SIG-M5 treated with dmso at 0.1 percent for 504 hours (cell line): Measurements from ENCODE around the gene UBE2I.
A peak's percentile ranks its signal among the peaks of the same experiment; 100 is the strongest.

ENCODE experiments used
- DNase-seq: peaks from one replicate; lab custom pipeline; 2025; ENCODE audit not compliant: unreplicated experiment; lab: John Stamatoyannopoulos, UW

The UBE2I gene

DNA sequence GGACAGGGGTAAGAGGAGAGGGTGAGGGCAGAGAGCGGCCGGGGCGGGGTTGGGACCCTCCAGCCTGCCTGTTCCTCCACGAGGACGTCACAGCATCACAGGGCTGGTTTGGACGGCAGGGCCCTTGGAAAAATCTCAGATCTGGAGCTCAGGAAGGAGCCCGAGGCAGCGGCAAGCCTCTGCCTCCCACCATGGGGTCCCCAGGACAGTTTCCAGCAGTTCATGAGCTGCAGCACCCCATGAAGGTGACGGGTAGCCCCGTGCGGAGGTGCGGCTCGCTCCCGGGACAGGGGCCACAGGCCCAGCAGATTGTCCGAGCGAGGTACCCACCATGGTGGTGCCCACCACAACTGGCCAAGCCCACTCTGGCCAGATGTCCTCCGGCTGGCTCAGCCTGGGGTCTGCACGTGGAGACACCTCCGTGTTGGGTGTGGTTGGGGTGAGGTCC, 32.3 kb upstream of the UBE2I start:
- no peak for DNase-seq

DNA sequence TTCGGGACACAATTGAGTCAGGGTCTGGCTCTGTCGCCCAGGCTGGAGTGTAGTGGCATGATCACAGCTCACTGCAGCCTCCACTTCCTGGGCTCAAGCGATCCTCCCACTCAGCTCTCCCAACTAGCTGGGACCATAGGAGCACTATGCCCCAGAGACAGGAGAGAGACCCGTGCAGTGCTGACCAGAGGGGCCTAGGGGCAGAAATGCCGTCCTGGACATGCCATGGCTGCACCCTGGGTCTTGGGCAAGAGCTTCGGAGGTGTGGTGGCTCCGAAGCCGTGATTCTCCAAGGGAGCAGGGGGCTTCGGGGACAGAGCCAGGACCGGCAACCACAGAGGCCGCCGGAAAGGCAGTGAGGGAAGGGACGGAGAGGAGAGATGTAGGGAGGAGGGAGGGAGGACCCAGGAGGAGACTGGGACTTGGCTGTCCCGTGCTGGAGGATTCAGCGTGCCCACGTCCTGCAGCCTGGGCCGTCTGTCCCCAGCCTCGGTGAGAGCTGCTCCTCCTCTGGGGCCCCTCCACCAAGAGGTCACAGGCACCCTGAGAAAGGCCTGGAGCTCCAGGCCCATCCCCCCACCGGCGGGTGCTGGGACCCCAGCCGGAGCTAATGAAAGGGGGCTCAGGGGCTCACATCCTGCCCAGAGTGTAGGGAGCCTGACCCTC, 31.7 kb upstream of the UBE2I start:
- DNase-seq = no peak

DNA sequence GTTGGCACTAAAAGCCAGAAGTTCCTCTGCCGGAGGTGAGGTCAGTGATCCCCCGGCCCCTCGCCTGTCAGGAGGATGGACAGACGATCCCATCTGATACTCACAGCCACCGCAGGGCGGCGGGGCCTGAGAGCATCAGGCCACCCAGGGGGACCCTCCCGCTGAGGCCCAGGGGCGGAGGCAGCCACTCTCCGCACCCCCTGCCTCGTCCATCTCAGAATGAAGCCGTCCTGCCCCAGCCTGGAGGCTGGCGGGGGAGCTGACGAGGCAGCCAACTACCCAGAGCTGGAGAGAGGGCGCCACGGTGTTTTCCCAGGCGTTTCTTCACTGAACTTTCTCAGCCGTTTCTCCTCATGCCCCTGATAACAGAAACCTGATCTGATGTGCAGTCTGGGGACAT, 31.0 kb upstream of the UBE2I start:
- no peak for DNase-seq

DNA sequence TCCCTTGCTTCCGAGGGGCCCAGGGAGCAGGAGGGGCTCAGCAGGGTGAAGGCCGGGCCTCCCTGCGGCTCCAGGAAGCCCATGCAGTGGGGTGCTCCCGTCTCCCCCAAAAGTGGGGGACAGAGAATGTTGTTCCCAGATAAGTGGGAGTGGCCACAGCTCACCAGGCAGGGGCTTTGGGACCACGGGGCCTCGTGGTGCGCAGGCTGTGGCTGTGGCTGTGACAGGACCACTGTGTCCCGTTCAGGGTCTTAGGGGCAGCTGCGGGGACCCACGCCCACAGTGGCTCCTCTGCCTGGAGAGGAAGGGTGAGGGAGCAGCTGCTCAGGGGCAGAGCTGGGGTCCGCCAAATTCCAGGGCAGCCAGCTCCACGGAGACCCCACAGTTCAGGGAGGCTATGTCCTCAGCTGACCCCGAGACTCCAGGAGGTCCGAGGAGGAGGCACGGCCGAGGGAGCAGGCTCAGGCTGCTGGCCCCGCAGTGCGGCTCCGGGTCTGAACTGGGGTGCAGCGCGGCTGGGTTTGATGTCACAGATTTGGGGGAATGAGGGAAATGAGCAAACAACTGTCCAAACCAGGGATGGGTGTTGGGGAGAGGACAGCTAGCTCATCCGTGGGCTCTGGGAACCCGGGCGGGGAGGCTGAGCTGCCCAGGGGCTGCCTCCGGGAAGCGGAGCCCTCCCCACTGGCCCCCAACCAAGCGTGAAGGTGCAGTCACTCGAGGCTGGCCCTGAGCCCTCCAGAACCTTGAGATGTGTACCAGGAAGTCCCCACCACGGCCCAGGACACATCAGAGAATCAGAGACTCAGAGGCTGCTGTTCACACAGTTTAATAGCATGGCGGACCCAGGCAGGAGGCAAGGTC, 30.1 kb upstream of the UBE2I start:
- DNase-seq = no peak

DNA sequence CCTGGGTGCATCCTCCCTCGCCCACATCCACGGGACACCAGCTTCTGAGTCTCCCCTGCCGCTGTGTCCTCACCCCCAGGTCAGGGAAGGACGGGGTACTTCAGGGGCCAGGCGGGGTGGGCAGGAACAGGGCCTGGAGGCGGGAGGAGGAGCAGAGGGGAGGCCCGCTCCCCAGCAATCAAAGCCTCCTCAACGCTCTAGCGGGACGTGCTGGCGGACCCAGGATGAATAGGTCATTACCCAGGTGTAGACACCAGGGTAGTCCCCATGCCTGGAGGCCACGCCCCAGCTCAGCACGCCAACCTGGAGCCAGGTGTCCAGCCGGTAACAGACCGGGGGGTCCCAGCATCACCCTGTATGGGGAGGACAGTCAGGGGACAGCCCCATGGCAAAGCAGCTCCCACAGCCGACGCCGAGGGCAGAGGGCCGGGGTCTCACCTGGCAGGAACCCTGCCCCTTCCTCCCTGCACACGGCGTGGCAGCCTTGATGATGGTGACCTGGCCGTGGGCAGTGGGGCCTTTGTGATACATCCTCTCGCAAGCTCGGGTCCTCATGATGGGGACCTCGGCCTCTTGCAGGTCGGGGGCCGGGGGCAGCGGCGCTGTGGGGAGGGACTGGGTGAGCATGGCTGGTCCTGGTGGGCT, 29.4 kb upstream of the UBE2I start:
- no peak for DNase-seq

DNA sequence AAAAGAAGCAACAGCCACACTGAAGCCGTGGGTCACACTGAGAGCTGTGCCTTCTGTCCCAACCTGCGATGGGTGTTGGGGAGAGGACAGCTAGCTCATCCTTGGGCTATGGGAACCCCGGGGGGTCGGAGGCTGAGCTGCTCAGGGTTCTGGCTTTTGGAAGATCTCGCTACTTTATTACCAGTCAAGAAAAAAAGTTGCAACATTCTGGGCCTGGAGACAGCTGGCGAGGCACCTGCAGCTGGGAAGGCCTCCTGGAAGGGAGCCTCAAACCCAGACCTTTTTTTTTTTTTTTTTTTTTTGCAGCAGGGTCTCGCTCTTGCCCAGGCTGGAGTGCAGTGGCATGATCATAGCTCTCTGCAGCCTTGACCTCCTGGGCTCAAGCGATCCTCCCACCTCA, 28.7 kb upstream of the UBE2I start:
- no peak for DNase-seq

DNA sequence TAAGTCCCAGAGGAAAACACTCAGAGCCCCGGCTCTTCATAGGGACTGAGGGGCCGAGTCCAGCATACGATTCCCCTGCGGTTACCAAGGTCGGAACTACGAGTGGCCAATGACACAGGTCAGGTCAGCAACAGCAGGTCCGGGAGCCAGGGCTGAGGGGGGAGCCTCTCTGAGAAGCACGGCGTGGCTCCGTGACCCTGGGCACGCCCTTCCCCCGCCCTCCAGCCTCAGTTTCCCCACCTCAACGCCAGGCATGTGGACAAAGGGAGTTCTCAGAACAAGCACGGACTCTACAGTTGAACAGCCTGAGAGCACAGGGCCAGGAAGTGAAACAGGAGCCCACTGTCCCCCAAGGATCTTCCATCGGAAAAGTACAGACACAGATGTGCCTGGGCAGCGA, 27.9 kb upstream of the UBE2I start:
- DNase-seq = no peak

DNA sequence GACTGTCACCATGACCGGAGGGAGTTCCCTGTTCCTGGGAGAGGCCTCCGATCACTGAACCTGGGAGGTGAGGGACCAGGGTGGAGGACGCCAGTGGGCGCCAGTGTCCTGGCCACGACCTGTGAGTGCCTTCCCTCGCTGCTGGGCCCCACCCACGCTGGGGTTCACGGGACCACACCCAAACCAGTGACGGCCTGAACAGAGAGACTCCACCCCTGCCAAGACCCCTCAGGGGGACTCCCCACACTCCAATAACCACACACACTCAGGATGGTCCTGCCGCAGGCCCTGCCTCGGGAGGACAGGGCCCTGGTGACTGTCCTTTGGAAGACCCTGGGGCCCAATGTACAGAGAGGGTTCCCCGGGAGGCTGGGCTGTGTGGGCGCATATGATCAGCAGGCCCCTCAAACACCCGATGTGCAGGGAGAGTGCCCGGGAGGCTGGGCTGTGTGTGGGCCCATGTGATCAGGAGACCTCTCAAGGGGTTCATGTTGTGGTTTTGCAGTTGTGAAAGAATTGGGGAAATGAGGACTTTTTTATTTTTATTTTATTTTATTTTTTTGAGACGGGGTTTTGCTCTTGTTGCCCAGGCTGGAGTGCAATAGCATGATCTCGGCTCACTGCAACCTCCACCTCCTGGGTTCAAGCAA, 27.0 kb upstream of the UBE2I start:
- no peak for DNase-seq

DNA sequence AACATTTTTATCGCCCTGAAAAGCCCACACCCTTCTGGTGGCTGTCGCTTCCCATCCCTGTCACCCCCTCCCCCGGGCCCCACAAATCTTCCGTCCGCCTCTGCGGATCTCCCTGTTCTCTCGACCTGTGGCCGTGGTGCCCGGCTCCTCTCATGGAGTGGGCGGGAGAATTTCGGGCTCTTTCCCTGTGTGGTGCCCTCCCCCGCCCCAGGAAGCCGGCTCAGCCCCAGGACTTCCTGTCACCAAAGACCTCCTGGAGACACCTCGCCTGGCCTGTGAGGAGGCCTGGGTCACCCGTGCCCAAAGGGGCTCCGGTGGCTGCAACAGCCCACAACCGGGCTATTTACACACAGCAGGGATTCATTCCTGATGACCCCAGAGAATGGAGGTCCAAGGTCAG, 26.1 kb upstream of the UBE2I start:
- no peak for DNase-seq

DNA sequence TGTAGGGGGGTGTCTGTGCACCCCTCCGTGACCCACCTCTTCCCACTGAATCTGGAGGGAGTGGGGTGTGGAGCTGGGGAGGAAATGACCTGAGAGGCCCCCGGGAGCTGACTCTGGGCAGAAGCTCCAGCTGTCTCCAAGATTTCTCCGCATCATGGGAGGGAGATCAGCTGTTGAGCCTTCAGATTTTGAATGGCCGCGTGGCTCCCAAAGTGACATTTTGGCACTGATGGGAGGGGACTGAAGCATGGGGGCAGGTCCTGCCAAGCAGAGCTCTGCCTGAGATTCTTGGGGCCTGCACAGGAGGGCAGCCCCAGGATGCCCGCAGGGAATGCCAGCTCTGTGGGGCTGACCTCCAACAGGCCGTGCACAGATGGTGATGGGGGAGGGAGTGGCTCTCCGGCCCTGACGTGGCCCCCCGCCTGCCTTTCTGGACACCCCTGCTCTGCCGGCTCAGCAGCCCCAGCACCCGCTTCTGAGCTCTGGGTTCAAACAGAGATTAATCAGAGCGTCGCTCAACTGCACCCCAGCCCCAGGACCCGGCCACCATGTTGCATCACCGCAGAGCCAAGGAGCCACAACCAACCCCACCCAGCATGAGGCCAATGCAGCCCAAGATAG, 25.3 kb upstream of the UBE2I start:
- DNase-seq = no peak

DNA sequence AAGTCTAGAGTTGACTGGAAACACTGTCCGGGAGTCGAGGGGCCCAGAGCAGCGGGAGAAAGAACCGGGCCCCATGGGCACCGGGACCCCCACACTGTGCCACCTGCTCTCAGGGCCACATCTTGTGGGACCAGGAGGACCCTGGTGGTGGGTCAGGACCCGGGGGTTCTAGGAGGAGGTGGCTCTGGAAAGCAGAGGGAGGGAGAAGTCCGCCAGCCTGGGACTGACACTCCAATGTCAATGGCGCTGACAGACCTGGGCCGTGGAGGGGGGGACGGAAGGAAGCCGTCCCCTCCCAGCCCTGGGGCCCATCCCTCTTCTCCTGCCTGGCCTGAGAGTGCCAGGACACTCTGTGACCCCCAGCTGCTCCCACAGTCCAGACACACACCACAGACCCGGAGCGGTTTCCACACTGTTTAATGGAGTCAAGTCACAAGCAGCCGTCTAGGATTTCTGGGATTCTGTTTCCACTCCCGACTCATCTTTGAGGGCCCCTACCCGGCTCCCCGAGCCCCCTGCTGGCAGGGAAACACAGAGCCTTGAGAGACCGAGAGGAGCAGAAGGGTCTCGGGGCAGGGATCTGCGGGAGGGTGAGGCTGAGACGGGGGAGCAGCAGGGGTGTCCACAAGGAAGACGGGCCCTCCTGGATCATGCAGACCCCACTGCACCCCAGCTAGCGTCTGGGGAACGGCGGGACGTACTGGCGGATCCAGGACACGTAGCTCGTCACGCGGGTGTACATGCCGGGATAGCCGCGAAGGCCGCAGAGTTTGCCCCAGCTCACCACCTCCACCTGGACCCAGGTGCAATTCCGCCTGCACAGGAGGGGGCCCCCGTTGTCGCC, 23.5 kb upstream of the UBE2I start:
- no peak for DNase-seq

DNA sequence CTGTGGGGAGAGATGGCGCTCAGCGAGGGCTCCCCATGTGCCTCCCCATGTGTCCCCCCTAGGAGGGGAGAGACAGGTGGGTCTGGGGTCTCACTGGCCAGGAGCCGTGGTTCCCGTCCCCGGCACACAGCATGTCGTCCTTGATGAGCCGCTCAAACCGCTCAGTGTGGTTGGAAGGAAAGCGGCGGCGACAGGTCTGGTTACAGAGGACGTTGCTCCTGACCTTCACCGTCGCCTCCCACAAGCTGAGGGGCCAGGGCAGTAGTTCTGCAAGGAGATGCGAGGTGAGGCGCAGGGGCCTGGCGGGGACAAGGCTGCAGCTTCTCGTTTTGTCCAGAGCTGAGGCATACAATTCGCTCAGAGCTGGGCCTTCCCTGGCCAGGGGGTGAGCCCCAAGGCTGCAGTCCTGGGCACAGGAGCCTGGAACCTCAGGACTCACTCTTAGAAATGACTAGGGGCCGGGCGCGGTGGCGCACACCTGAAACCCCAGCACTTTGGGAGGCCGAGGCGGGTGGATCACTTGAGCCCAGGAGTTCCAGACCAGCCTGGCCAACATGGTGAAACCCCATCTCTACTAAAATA, 22.8 kb upstream of the UBE2I start:
- no peak for DNase-seq

DNA sequence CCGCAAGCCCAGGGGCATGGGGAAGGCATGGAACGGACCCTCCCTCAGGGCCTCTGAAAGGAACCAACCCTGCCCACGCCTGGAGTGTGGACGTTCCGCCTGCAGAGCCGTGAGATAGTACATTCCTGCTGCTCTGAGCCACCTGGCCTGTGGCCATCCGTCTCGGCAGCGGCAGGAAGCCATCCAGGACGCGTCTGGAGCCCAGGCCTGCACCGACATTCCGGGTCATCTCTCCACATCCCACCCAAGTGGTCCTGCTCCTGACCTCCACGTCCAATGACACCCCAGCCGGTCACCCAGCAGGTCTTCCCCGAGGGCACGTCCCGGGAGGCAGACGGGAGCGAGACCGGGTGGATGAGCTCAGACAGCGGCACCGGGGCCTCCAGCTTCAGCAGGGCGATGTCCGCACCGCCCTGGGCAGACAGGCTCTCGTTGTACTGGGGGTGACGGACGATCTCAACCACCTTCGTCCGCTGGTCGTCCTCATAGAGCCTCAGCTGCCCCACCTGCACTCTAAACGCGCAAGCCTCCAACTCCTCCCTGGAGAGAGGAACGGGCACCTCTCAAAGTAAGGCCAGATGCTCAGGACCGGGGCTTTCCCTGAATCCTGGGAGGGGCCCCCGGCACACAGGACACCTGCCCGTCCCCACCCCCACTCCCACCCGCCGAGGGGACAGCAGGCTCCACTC, 21.3 kb upstream of the UBE2I start:
- DNase-seq = no peak

DNA sequence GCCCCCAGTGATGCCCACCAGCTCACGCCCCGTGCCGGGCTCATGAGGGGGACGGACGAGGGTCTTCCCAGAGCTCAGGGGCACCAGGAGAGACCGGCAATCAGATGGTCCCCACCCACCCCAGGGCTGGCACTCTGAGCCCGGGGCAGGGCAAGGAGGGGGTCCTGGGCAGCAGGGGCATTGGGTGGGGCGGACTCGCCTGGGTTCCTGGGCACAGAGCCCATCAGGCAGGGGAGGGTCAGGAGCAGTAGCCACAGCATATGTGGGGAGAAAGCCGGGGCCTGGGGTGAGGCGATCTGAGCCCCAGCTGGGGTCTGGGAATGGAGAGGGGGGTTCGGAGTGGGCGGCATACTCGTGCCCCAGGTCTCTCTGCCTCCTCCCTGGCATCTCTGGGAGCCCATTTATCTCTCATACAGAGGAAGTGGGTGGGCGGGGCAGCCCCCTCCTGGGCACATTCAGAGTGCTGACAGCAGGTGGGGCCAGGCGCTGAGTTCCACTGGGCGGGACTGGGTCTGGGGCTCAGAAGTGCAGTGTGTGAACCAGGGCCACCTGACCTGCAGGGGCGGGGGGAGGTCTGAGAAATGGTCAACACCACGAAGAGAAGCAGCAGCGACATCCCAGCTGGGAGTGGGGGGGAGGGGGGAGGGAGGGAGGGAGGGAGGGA, 20.5 kb upstream of the UBE2I start:
- DNase-seq = no peak

DNA sequence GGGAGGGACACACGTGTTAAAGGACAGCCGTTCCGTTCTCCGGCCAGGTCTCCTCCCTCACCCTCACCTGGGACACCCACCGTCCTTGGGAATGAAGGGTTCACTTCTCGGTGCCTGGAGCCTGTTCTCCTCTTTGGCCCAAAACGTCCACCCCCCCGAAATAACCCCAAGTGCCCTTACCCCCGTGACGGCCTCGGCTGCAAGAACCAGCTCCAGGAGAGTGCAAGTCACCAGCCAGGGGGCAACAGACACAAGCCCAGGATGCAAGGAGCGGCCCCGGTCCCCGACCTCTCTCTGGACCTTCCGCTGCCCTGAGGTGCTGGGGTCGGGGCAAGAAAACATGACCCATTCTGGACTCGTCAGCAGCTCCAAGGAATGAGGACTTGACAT, 20.0 kb upstream of the UBE2I start:
- no peak for DNase-seq

DNA sequence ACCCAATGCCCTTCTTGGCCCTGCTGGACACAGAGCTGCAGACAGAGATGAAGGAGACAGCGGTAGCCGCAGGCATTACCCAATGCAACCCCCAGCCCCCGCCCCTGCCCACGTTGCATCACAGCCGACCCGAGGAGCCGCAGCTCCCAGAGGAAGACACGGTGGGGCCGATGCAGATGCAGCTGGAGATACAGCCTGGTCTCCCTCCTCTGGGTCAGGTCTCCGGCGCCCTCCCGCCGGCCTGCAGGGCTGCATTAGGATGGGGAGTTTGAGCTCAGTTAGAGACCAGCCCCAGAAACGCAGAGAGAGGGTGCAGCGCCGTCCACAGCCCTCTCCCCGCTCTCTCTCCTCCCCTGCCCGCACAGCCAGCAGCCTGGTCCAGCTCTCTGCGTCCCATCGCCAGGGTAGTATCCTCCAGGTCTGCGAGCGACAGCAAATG, 19.4 kb upstream of the UBE2I start:
- DNase-seq = peak; percentile 29

DNA sequence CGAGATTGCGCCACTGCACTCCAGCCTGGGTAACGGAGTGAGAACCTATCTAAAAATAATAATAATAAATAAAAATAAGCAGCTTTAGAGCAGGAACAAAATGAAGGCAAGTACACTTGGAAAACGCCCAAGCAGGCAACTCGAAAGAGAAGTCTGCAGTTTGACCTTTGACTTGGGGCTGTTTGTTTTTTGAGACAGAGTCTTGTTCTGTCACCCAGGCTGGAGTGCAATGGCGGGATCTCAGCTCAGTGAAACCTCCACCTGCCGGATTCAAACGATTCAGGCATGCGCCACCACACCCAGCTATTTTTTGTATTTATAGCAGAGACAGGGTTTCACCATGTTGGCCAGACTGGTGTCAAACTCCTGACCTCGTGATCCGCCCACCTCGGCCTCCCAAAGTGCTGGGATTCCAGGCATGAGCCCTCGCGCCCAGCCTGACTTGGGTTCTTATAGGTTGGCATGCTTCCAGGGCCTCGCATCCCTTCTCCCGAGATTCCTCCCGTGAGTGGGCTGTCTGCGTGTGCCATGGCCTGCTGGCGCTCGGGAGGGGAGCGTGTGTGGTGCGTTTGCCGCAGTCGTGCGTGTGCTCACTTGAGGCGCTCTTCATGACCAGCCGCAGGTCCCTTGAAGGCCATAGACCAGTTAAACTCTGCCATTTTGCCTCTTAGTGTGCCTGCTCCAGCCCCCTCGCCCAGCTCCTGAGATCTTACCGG, 18.4 kb upstream of the UBE2I start:
- no peak for DNase-seq

DNA sequence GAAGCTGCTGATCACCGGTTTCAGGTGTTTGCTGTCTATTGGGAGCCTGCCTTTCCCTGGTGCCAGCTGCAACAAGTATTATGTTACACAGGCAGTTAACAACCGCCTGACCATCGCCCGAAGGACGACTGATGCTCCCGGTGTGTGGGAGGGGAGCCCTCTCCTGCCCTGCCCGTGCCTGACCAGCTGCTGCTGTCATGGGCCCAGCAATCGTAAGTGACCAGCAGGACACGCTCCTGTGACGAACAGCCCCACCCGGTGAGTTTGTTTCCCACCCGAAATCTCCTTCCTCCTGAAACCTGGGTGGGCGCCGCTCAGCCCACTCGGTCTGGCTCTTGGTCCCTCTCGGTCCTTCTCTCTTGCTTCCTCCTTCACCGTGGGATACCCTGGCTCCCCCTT, 17.9 kb upstream of the UBE2I start:
- DNase-seq = no peak
